ENCODE data around the gene RSPH6A.

Gene RSPH6A

GRCh38 chr19:45824531-45825262 is 9.6 kb upstream of the RSPH6A start:
- no peak for TF ChIP-seq YY1 (IDR thresholded peaks at IDR 0.05; ENCODE audit: low read depth)
- no peak for TF ChIP-seq FOXM1 (IDR thresholded peaks at IDR 0.05; ENCODE audit: borderline replicate concordance, low read depth)
- TF ChIP-seq CREB1 (IDR thresholded peaks at IDR 0.05; ENCODE audit: low read depth) = no peak
- TF ChIP-seq CEBPB (IDR thresholded peaks at IDR 0.05) = no peak
- TF ChIP-seq EGR1 (IDR thresholded peaks at IDR 0.05) = no peak
- TF ChIP-seq NFIC (IDR thresholded peaks at IDR 0.05) = no peak
- TF ChIP-seq ZBTB7A (IDR thresholded peaks at IDR 0.05; ENCODE audit: low read depth) = no peak
- no peak for TF ChIP-seq MAX (IDR thresholded peaks at IDR 0.05)
- no peak for TF ChIP-seq RAD21 (IDR thresholded peaks at IDR 0.05; ENCODE audit: low read depth)
- no peak for TF ChIP-seq EP300 (IDR thresholded peaks at IDR 0.05; ENCODE audit: borderline replicate concordance)
- TF ChIP-seq TCF12 (IDR thresholded peaks at IDR 0.05; ENCODE audit: low read depth) = no peak
- TF ChIP-seq USF1 (IDR thresholded peaks at IDR 0.05) = no peak
- TF ChIP-seq REST (IDR thresholded peaks at IDR 0.05; ENCODE audit: low read depth) = no peak
- no peak for TF ChIP-seq TAF1 (IDR thresholded peaks at IDR 0.05; ENCODE audit: low read depth)
- no peak for TF ChIP-seq TEAD4 (IDR thresholded peaks at IDR 0.05)

- no peak for TF ChIP-seq YY1 (IDR thresholded peaks at IDR 0.05; ENCODE audit: low read depth)
- no peak for TF ChIP-seq EGR1 (IDR thresholded peaks at IDR 0.05)
- TF ChIP-seq REST (IDR thresholded peaks at IDR 0.05; ENCODE audit: low read depth) = no peak
- peak; percentile 36; the same call in 1 of the 2 replicates for TF ChIP-seq TCF12 (IDR thresholded peaks at IDR 0.05; ENCODE audit: low read depth)
- TF ChIP-seq TEAD4 (IDR thresholded peaks at IDR 0.05) = no peak
- TF ChIP-seq CREB1 (IDR thresholded peaks at IDR 0.05; ENCODE audit: low read depth) = no peak
- peak; percentile 78 for TF ChIP-seq NFIC (IDR thresholded peaks at IDR 0.05)
- TF ChIP-seq CEBPB (IDR thresholded peaks at IDR 0.05) = no peak
- no peak for TF ChIP-seq MAX (IDR thresholded peaks at IDR 0.05)
These were observed 8.9 kb upstream of the RSPH6A start for GRCh38 chr19:45824041-45824471.

GRCh38 chr19:45823182-45823581 is 8.1 kb upstream of the RSPH6A start:
- no peak for TF ChIP-seq FOXM1 (IDR thresholded peaks at IDR 0.05; ENCODE audit: borderline replicate concordance, low read depth)
- TF ChIP-seq EP300 (IDR thresholded peaks at IDR 0.05; ENCODE audit: borderline replicate concordance) = peak; percentile 39; the same call in 1 of the 2 replicates

- no peak for TF ChIP-seq FOXM1 (IDR thresholded peaks at IDR 0.05; ENCODE audit: borderline replicate concordance, low read depth)
- no peak for TF ChIP-seq YY1 (IDR thresholded peaks at IDR 0.05; ENCODE audit: low read depth)
- TF ChIP-seq TEAD4 (IDR thresholded peaks at IDR 0.05) = no peak
- no peak for TF ChIP-seq TCF12 (IDR thresholded peaks at IDR 0.05; ENCODE audit: low read depth)
- TF ChIP-seq EP300 (IDR thresholded peaks at IDR 0.05; ENCODE audit: borderline replicate concordance) = no peak
- TF ChIP-seq CREB1 (IDR thresholded peaks at IDR 0.05; ENCODE audit: low read depth) = no peak
- no peak for TF ChIP-seq TAF1 (IDR thresholded peaks at IDR 0.05; ENCODE audit: low read depth)
- no peak for TF ChIP-seq ZBTB7A (IDR thresholded peaks at IDR 0.05; ENCODE audit: low read depth)
- no peak for TF ChIP-seq MAX (IDR thresholded peaks at IDR 0.05)
- TF ChIP-seq REST (IDR thresholded peaks at IDR 0.05; ENCODE audit: low read depth) = no peak
- no peak for TF ChIP-seq EGR1 (IDR thresholded peaks at IDR 0.05)
- no peak for TF ChIP-seq USF1 (IDR thresholded peaks at IDR 0.05)
- no peak for TF ChIP-seq RAD21 (IDR thresholded peaks at IDR 0.05; ENCODE audit: low read depth)
- no peak for TF ChIP-seq NFIC (IDR thresholded peaks at IDR 0.05)
These were observed 7.6 kb upstream of the RSPH6A start for GRCh38 chr19:45822716-45823115.

All from Ishikawa (cell line).